PFSK-1 (cell line): ENCODE data around the gene DUSP15.

Source experiments
- FOXP2 ChIP-seq: optimal IDR thresholded peaks from 2 replicates; pipeline ENCODE3; 2011; ENCODE audit warnings: borderline replicate concordance, control low read depth, inconsistent platforms; ENCODE audit not compliant: insufficient read depth; ENCODE audit errors: extremely low read length, extremely low read depth
- TAF1 ChIP-seq: IDR thresholded peaks from 2 replicates; pipeline ENCODE4 v1.6.1; 2012; ENCODE audit warnings: low read length, control low read depth, borderline replicate concordance; ENCODE audit not compliant: insufficient read depth
- TF ChIP-seq, protein P1 (sequence below), 2 experiments: IDR thresholded peaks; 2 replicates each; pipeline versions ENCODE4 v1.6.1 to v1.8.0; 2011 to 2012; ENCODE audit warnings: low read depth in 2 of 2, low read length in 2 of 2, control low read depth in 1 of 2, inconsistent platforms in 1 of 2, mild to moderate bottlenecking in 1 of 2, moderate library complexity in 1 of 2; ENCODE audit not compliant: insufficient read depth in 1 of 2

DNA sequence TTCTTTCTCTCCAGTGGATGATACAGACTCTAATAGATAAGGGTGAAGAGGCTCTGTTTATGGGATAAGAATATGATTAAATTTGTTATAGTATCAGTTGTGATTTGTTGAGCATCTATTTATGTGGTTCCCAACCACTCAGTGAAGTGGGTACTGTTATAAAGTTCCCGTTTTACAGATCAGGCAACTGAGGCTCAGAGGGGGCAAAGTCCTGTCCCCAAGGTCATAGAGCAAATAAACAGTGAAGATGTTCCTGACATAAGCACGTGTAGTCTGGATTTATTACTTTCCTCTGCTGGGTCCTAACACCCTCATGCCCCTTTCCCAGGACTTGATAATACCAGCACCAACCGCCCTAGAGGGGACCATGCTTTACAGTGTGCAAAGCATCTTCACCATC lies 4.1 kb downstream of the DUSP15 start:
- TF ChIP-seq, protein P1, sequence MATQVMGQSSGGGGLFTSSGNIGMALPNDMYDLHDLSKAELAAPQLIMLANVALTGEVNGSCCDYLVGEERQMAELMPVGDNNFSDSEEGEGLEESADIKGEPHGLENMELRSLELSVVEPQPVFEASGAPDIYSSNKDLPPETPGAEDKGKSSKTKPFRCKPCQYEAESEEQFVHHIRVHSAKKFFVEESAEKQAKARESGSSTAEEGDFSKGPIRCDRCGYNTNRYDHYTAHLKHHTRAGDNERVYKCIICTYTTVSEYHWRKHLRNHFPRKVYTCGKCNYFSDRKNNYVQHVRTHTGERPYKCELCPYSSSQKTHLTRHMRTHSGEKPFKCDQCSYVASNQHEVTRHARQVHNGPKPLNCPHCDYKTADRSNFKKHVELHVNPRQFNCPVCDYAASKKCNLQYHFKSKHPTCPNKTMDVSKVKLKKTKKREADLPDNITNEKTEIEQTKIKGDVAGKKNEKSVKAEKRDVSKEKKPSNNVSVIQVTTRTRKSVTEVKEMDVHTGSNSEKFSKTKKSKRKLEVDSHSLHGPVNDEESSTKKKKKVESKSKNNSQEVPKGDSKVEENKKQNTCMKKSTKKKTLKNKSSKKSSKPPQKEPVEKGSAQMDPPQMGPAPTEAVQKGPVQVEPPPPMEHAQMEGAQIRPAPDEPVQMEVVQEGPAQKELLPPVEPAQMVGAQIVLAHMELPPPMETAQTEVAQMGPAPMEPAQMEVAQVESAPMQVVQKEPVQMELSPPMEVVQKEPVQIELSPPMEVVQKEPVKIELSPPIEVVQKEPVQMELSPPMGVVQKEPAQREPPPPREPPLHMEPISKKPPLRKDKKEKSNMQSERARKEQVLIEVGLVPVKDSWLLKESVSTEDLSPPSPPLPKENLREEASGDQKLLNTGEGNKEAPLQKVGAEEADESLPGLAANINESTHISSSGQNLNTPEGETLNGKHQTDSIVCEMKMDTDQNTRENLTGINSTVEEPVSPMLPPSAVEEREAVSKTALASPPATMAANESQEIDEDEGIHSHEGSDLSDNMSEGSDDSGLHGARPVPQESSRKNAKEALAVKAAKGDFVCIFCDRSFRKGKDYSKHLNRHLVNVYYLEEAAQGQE (IDR thresholded peaks at IDR 0.05; ENCODE audit: insufficient read depth in 1 of 2, low read depth in 2 of 2, low read length in 2 of 2) = no peak
- no peak for TF ChIP-seq TAF1
- no peak for TF ChIP-seq FOXP2
